ENCODE results near the gene LTA4H.

The LTA4H gene

GRCh38 chr12:96053476-96054243 is 18.3 kb upstream of the LTA4H start:
- no peak overlapping the region for H3K4me3 ChIP-seq (ENCODE audit: low read depth, low read length)
- H3K36me3 ChIP-seq (ENCODE audit: control insufficient read depth, insufficient read depth, low read length): no peaks in the 10 kb centered on the region
- H3K4me1 ChIP-seq (ENCODE audit: control insufficient read depth, insufficient read depth, low read length): no peaks in the 10 kb centered on the region
- no peaks in the 10 kb centered on the region for H3K27me3 ChIP-seq (ENCODE audit: control insufficient read depth, insufficient read depth, low read length)
- H3K9me3 ChIP-seq (ENCODE audit: control insufficient read depth, insufficient read depth, low read length): no peaks in the 10 kb centered on the region
- no peak overlapping the region for H3K9ac ChIP-seq (ENCODE audit: low read depth, low read length)

GRCh38 chr12:96051756-96052485 is 16.5 kb upstream of the LTA4H start:
- no peaks in the 10 kb centered on the region for H3K9me3 ChIP-seq (ENCODE audit: control insufficient read depth, insufficient read depth, low read length)
- H3K27me3 ChIP-seq (ENCODE audit: control insufficient read depth, insufficient read depth, low read length): no peaks in the 10 kb centered on the region
- no peaks in the 10 kb centered on the region for H3K4me1 ChIP-seq (ENCODE audit: control insufficient read depth, insufficient read depth, low read length)
- no peak overlapping the region for H3K9ac ChIP-seq (ENCODE audit: low read depth, low read length)
- no peak overlapping the region for H3K4me3 ChIP-seq (ENCODE audit: low read depth, low read length)
- H3K36me3 ChIP-seq (ENCODE audit: control insufficient read depth, insufficient read depth, low read length): no peaks in the 10 kb centered on the region

GRCh38 chr12:96050139-96050538 is 14.8 kb upstream of the LTA4H start:
- no peaks in the 10 kb centered on the region for H3K9me3 ChIP-seq (ENCODE audit: control insufficient read depth, insufficient read depth, low read length)
- no peak overlapping the region for H3K4me3 ChIP-seq (ENCODE audit: low read depth, low read length)
- no peaks in the 10 kb centered on the region for H3K27me3 ChIP-seq (ENCODE audit: control insufficient read depth, insufficient read depth, low read length)
- H3K4me1 ChIP-seq (ENCODE audit: control insufficient read depth, insufficient read depth, low read length): peaks cover 2% of the 10 kb centered on the region
- no peak overlapping the region for H3K9ac ChIP-seq (ENCODE audit: low read depth, low read length)
- H3K36me3 ChIP-seq (ENCODE audit: control insufficient read depth, insufficient read depth, low read length): no peaks in the 10 kb centered on the region

GRCh38 chr12:96049101-96049500 is 13.7 kb upstream of the LTA4H start:
- no peaks in the 10 kb centered on the region for H3K36me3 ChIP-seq (ENCODE audit: control insufficient read depth, insufficient read depth, low read length)
- H3K4me1 ChIP-seq (ENCODE audit: control insufficient read depth, insufficient read depth, low read length): peaks cover 2% of the 10 kb centered on the region
- H3K4me3 ChIP-seq (ENCODE audit: low read depth, low read length): no peak overlapping the region
- no peak overlapping the region for H3K9ac ChIP-seq (ENCODE audit: low read depth, low read length)
- H3K9me3 ChIP-seq (ENCODE audit: control insufficient read depth, insufficient read depth, low read length): no peaks in the 10 kb centered on the region
- no peaks in the 10 kb centered on the region for H3K27me3 ChIP-seq (ENCODE audit: control insufficient read depth, insufficient read depth, low read length)

- Histone ChIP-seq H3K9ac (ENCODE audit: low read depth, low read length) (no peak overlapping the region), H3K36me3 (ENCODE audit: control insufficient read depth, insufficient read depth, low read length) (no peaks in the 10 kb centered on the region), H3K4me1 (ENCODE audit: control insufficient read depth, insufficient read depth, low read length) (peaks cover 2% of the 10 kb centered on the region), H3K4me3 (ENCODE audit: low read depth, low read length) (no peak overlapping the region), H3K27me3 (ENCODE audit: control insufficient read depth, insufficient read depth, low read length) (no peaks in the 10 kb centered on the region), H3K9me3 (ENCODE audit: control insufficient read depth, insufficient read depth, low read length) (no peaks in the 10 kb centered on the region)
Observed at GRCh38 chr12:96048393-96048969, 13.1 kb upstream of the LTA4H start.

- Histone ChIP-seq H3K4me3 (ENCODE audit: low read depth, low read length) (no peak overlapping the region), H3K9ac (ENCODE audit: low read depth, low read length) (no peak overlapping the region), H3K36me3 (ENCODE audit: control insufficient read depth, insufficient read depth, low read length) (no peaks in the 10 kb centered on the region), H3K9me3 (ENCODE audit: control insufficient read depth, insufficient read depth, low read length) (no peaks in the 10 kb centered on the region), H3K4me1 (ENCODE audit: control insufficient read depth, insufficient read depth, low read length) (peaks cover 2% of the 10 kb centered on the region), H3K27me3 (ENCODE audit: control insufficient read depth, insufficient read depth, low read length) (no peaks in the 10 kb centered on the region)
Observed at GRCh38 chr12:96047229-96048211, 12.1 kb upstream of the LTA4H start.

- Histone ChIP-seq H3K36me3 (ENCODE audit: control insufficient read depth, insufficient read depth, low read length) (no peaks in the 10 kb centered on the region), H3K27me3 (ENCODE audit: control insufficient read depth, insufficient read depth, low read length) (no peaks in the 10 kb centered on the region), H3K4me3 (ENCODE audit: low read depth, low read length) (no peak overlapping the region), H3K4me1 (ENCODE audit: control insufficient read depth, insufficient read depth, low read length) (peaks cover 2% of the 10 kb centered on the region), H3K9me3 (ENCODE audit: control insufficient read depth, insufficient read depth, low read length) (no peaks in the 10 kb centered on the region), H3K9ac (ENCODE audit: low read depth, low read length) (no peak overlapping the region)
Observed at GRCh38 chr12:96046543-96047228, 11.3 kb upstream of the LTA4H start.

GRCh38 chr12:96045566-96045965 is 10.2 kb upstream of the LTA4H start:
- no peaks in the 10 kb centered on the region for H3K27me3 ChIP-seq (ENCODE audit: control insufficient read depth, insufficient read depth, low read length)
- H3K4me1 ChIP-seq (ENCODE audit: control insufficient read depth, insufficient read depth, low read length): peaks cover 2% of the 10 kb centered on the region

GRCh38 chr12:96044943-96045290 is 9.5 kb upstream of the LTA4H start:
- no peaks in the 10 kb centered on the region for H3K27me3 ChIP-seq (ENCODE audit: control insufficient read depth, insufficient read depth, low read length)
- no peak overlapping the region for H3K9ac ChIP-seq (ENCODE audit: low read depth, low read length)
- H3K4me1 ChIP-seq (ENCODE audit: control insufficient read depth, insufficient read depth, low read length): peaks cover 2% of the 10 kb centered on the region
- no peaks in the 10 kb centered on the region for H3K9me3 ChIP-seq (ENCODE audit: control insufficient read depth, insufficient read depth, low read length)
- no peak overlapping the region for H3K4me3 ChIP-seq (ENCODE audit: low read depth, low read length)
- no peaks in the 10 kb centered on the region for H3K36me3 ChIP-seq (ENCODE audit: control insufficient read depth, insufficient read depth, low read length)

More at GRCh38 chr12:96045566-96045965, 10.2 kb upstream of the LTA4H start:
- H3K9ac ChIP-seq (ENCODE audit: low read depth, low read length): no peak overlapping the region
- H3K4me3 ChIP-seq (ENCODE audit: low read depth, low read length): no peak overlapping the region
- H3K36me3 ChIP-seq (ENCODE audit: control insufficient read depth, insufficient read depth, low read length): no peaks in the 10 kb centered on the region
- H3K9me3 ChIP-seq (ENCODE audit: control insufficient read depth, insufficient read depth, low read length): no peaks in the 10 kb centered on the region

GRCh38 chr12:96044017-96044942 is 8.9 kb upstream of the LTA4H start:
- Histone ChIP-seq H3K4me1 (ENCODE audit: control insufficient read depth, insufficient read depth, low read length) (peaks cover 2% of the 10 kb centered on the region), H3K4me3 (ENCODE audit: low read depth, low read length) (no peak overlapping the region), H3K36me3 (ENCODE audit: control insufficient read depth, insufficient read depth, low read length) (no peaks in the 10 kb centered on the region), H3K9me3 (ENCODE audit: control insufficient read depth, insufficient read depth, low read length) (no peaks in the 10 kb centered on the region), H3K9ac (ENCODE audit: low read depth, low read length) (no peak overlapping the region), H3K27me3 (ENCODE audit: control insufficient read depth, insufficient read depth, low read length) (no peaks in the 10 kb centered on the region)
